GM21360 (cell line): ENCODE results near the gene KIF26A.

Experiments used
- ATAC-seq: cut with Tn5 transposase; IDR thresholded peaks from one replicate; pipeline ENCODE4 v1.9.1; 2021; ENCODE audit warnings: mild to moderate bottlenecking, moderate library complexity; ENCODE audit not compliant: unreplicated experiment

The KIF26A gene

DNA sequence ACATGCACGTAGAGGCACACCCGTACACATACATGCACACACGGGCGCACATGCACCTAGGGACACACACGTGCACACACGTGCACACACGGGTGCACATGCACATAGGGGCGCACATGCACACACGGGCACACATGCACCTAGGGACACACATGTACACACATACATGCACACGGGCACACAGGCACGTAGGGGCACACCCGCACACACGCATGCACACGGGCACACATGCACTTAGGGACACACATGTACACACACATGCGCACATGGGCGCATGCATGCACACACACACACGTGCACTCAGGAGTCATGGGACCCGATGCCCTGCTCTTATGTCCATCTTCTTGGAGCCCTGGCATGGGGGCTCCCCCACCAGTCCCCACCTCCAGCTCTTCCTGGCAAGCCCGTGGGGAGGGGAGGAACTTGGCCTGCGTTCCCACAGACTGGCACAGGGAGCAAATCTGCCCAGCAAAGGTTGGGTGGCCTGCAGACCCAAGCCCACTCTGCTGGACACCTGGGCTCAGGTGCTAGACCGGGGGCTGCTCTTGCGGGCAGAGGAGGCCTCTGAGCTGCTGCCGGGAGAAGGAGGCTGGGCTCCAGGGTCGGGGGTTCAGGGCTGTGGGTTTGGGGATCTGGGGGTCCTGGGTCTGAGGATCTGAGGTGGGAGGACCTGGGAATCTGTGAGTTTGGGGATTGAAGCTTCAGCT is 51.4 kb downstream of the KIF26A start:
- no peak for ATAC-seq

DNA sequence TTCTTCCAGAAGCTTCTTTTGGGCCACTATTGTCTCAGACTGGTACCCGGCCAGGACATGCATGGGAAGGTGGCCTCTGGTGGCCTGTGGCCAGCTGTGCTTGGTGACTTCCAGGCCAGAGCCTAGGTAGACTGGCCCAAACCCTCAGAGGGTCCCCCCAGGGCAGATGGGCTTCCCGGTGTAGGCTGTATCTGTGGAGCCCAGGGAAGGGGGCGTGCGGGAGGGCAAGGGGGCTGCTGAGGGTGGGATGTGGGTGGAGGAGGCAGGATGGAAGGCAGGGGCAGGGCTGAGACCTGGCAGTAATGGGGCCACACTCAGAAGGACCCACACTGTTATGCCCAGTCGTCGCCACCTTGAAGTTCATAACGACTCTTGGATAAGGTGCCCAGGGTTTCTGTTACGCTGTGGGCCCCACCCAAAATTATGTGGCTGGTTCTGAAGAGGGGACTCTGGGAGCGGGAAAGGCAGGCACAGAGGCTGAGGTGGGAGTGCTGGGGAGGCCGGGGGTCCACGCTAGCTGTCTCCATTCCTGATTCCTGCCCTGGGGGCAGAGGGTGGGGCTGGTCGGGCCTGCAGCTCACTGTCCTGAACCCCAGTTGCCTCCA is 52.1 kb downstream of the KIF26A start:
- no peak for ATAC-seq

DNA sequence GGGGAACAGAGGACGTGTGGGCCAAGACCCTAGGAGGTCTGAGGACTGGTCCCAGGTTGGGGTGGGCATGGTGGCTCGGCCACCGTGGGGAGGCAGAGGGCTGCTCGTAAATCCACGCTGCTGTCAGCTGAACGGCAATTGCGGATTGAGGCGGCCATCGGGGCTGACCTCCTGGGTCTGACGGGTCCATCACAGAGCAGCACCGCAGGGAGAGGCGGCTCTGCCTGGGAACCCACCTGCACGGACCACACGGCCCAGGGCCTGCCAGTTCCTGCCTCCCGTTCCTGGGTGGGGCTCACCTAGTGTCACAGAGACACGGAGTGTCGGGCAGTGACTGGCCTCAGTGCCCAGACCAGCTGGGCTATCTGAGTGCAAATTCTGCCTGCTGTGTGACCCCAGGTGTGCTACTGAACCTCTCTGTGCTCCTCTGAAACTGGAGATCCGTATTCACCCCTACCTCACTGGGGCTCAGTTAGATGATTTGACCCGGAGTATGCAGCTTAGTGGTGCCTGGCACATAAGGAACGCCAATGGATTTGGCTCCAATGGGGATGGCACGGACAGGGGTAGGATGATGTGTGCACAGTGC is 53.1 kb downstream of the KIF26A start:
- no peak for ATAC-seq

DNA sequence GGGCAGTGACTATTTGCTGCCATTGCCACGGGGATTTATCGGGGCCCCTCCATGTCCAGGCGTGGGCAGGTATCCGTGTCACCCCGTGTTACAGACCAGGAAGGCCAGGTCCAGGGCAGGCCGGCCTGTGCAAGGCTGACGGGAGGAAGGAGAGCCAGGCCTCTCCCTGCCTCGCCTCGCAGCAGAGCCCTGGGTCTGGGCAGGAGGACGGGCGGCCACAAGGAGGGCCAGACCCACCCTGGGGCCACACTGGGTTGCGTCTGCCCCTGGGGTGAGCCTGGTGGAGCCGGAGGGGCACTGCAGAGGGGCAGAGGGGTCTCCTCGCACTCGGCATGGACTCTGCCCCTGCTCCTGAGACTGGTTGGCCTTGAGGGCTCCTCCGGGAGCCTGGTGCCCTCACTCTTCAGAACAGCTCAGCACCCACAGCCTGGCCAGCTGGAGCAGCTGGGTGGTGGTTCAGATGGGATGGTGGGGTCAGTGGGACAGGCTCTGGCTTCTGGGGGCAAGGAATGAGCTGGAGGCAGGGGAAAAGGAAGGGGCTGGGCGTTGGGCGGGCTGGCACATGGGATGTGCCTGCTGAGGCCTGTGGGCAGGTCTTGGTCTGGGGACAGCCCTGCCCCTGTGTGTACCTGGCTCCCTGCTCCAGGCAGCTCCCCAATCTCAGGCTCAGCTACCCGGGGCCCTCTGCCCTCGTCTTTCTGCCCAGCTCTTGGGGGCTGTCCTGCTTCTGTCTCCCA is 53.9 kb downstream of the KIF26A start:
- no peak for ATAC-seq

DNA sequence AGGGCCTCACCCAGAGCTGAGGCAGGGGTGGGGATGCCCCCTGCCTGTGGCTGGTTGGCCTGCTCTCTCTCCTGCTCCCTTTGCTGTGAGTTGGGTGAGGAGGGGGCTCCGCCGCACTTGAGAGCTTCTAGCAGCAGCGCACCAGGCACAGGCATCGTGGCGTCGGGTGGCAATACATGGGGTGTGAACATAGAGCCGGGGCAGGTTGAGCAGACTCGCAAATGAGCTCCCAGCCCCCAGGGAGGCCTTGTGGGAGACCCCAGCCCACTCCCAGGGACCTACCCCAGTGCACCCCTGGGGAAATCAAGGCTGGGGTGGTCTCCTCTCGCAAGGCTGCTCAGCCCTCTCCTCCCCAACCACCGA is 54.5 kb downstream of the KIF26A start:
- no peak for ATAC-seq

DNA sequence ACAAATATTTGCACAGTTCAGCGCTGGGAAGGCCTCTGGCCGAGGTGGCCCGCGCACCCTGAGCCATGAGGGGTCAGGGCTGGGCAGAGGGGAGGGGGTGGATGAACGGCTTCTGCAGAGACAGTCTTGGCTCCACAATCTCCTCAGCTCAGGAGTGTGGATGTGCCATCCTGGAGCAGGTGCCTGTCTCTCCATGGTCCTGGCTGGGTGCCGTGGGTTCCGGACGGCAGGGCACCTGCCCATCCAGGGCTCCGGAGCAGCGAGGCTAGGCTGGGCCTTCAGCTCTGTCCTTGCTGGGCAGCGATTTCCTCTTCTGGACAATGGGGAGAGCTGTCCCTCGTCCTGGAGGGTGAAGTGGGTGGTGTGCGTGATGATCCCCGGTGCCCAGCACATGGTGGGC is 55.6 kb downstream of the KIF26A start:
- ATAC-seq: no peak

DNA sequence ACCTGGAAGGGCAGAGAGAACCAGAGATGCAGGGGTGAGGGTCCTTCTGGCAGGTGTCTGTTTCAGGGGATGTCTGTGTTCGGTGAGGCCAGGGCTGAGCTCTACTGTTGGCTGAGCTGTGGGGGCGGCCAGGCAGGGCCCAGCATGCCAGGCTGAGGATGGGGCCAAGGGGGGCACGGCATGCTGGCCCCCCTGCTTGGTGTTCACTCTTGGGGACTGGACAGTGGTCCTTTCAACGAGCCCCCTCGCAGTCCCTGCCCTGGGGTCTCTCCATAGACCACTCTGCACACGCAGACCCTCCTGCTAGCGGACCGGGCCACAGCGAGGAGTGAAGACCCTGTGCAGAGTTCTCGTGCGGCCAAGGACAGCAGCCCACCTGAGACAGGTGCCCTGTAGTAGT is 56.3 kb downstream of the KIF26A start:
- no peak for ATAC-seq

DNA sequence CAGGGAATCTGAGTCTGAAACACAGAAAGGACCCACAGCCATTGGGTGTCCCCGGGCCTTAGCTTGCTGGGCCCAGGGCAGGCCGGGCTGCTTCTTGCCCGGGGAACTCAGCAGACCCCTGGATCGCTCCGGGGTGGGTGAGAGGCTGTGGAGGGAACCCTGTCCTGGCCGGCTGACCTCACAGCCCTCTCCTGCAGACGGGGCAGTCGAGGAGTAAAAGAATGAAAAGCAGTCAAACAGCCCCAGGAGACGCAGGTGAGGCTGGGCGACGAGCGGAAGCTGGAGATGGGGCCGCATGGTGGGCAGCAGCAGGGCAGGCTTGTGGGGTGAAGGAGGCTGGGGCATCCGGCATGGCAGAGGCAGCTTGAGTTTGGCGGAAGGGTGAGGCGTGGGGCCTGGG is 57.0 kb downstream of the KIF26A start:
- no peak for ATAC-seq

DNA sequence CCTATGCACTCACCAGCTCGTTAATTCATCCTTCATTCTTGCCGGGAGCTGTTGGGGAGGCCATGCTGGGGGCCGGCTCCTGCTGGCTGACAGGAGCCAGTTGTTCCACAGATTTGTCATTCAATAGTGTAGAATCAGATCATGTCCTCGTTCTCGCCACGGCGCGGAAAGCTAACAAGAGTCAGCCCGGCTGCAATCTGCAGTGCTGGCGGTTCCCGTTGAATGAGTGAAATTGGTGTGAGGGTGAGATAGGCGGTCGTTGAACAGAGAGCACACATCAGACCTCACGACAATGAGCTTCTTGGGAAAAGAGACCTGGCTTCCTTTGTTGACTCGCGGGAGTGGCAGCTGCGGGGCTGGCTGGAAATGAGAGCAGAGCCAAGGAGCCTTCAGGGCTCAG is 57.5 kb downstream of the KIF26A start:
- no peak for ATAC-seq

DNA sequence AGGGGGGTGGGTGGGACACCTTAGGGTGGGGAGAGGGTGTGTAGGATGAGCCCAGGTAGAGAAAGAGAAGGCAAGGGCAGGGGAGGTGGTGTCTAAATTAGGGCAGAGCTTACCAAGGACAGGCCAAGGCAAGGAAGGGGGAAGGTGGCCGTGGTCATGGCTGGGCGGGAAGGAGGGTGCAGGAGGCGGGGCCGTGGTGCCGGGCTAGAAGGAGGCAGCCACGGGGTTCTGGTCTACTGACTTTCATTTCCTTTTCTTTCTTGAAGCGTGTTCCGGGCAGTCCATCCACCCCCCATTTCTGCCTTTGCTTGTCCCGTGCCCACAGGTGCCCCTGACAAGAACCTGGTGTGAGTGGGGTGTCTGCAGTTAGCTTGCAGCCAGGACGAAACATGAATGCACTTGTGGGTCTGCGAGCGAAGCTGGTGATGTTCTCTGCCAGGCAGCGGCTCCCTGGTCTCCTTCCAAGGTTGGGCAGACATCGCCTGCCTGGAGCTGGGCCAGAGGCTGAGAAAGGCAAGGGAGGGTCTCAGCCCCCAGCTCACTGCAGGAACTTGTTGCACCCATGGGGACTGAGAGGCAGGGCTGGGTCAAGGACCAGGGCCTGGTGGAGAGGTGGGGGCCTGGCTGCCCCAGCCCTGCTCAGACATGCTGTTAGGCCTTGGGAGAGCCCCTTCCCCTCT is 58.2 kb downstream of the KIF26A start:
- ATAC-seq: no peak

DNA sequence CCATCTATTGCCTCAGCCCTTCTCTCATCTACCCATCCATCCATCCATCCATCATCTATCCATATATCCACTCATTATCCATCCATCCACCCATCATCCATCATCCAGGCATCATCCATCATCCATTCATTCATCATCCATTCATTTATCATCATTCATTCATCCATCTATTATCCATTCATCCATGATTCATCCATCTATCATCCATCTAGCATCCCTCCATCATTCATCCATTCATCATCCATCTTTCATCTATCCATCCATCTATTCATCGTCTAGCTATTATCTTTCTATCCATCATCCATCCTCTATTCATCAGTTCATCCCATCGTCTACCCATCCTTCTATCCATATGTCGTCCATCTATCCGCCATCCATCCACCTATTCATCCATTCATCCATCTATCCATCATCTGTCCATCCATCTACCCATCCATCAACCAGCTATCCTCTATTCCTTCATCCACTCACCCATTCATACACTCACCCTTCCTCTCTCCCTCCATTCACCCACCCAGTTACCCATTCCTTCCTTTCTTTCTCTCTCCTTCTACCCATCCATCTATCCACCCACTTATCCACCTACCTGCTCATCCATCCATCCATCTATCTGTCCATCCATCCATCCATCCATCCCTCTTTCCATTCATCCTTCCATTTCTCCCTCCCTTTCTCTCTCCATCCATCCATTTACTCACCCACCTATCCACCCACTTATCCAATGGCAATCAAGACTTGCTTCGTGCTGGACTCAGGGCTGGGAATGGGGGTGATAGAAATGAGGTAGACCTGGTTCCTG is 59.3 kb downstream of the KIF26A start:
- ATAC-seq: no peak

DNA sequence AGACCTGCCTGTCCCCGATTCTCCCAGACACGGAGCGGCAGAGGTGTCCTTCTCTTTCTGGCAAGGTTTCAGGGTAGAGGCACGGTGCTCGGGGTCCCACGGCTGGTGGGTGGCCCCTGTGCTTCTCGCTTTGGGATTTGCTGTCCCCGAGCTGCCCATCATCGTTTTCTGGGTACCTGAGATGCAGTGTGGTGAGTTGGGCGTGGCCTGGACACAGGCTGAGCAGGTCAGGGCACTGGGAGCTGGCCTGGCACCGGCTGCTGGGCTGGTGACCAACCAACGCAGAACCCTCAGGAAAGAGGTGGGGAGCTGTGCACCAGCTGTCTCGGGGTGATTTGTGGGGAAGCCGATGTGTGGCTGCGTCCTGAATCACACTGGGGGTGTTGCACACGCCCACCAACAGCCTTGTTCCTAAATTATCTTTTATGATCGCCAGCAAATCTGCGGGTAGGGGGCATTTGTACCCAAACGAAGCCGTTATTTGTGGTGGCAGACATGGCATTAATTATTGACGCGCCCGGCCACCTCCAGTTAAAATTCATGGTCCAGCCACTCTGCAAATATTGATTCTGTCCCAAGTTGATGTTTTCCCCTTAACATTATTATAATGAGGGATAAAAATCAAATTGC is 61.0 kb downstream of the KIF26A start:
- no peak for ATAC-seq

DNA sequence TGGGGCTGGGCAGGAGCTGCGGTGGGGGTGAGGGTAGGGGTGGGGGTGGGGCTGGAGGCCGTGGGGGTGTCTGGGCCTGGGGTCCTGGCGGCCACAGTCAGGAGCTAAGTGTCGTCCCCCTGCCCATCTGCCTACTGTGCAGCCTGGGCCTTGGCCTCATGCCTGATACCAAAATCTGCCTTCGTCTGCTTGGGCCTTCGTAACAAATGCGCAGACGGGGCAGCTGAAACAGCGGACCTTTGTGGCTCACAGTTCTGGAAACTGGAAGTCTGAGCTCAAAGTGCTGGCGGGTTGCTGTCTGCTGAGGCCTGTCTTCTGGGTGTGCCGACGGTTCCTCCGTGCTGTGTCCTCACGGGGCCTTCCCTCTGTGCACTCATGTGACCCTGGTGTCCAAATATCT is 61.7 kb downstream of the KIF26A start:
- ATAC-seq: no peak

DNA sequence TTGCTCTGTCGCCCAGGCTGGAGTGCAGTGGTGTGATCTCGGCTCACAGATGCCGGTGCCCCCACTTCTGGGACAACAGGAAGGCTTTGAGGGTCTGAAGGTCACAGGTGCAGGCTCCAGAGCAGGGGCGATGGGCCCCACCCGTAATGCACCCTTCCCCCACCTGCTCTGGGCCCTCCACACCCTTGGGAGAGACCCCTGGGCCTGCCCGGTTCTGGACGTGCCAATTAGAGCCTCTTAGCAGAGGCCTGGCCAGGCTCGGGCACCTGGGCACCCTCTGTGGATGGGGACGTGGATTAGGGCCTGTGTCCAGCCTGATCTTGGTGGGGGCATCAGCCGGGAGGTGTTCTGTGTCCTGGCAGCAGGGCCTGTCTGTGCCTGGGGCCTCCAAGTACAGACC is 62.2 kb downstream of the KIF26A start:
- no peak for ATAC-seq

DNA sequence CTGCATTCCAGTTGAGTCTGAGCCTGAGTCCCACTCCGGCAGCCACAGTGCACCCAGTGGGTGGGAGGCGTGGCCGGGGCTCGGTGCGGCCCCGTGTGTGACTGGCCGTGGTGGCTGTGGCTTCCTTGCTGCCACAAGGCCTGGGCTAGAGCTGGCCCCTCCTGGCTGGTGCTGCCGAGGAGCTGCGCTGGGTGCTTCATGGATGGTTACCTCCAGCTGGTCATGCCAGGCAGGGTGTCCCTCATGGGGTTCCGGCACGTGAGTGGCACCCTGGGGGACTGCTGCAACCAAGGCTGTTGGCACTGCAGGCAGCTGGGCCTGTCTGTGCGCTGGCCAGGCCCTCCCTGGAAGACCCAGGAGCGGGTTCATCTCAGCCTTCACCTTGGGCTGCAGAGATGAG is 62.7 kb downstream of the KIF26A start:
- no peak for ATAC-seq

DNA sequence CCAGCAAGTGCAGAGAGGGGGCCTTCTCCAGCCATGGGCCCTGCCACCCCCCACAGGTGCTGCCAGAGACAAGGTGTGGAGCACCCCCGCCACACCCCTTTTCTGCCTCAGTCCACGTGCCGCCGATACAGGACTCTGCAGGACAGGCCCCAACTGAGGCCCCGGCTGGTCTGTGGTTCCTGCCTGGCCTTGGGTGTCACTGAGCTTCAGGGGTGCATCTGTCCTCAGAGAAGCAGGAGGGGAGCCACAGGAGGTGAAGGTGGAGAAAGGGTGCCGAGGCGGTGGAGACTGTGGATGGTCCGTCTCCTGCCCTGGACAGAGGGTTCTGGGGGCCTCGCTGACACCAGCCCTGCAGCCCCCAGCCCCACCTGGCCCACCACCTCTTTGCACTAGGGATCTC is 63.1 kb downstream of the KIF26A start:
- ATAC-seq: no peak

DNA sequence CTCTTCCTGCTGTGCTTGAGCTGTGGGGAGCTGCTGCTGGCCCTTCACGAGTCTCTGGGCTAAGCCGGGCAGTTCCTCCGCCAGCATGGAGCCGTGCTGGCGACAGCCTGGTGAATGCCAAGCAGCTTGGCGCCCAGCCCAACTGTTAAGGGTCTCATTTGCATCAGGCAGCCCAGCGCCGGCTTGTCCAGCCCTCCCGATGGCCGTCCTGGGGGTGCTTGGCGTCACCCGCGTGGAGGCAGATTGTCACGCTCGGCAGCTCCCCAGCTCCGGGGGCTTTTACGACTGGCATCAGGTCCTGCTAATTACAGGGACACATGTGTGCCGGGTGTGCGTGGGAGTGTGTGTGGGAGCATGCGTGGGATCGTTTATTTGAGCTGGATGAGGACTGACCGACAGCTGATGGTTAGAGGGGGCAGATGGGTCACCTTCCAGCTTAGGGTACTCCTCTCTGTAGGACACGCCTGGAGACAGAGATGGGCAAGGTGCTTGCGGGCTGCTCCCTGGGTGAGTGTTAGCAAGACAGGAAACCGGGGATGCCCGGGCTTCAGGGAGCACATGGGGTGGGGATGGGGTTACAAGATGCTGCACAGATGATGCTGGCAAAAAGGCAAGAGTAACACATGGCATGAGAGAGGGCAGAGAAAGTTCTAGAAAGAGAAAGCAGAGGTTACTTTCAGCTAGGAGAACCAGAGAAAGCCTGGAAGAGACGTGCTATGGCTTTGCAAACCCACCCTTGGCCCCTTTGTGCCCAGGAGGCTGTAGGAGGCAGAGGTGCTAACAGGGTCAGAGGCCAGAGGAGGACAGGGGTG is 64.1 kb downstream of the KIF26A start:
- ATAC-seq: no peak

DNA sequence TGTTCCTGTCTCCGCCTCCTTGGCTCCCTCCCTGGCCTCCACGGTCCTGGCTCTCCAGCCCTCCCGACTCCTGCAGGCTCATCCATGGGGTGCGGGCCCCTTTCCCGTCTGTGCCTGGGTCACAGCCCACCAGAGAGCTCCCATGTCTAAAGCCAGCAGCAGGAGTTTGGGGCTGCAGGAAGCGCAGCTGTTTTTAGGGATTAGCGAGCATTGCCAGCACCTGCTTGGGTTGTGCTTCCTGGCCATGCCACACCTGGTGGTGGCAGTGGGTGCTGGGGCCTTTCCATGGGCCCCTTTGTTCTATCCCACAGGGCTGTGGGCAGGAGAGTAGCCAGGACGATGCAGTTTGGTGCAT is 64.7 kb downstream of the KIF26A start:
- no peak for ATAC-seq

DNA sequence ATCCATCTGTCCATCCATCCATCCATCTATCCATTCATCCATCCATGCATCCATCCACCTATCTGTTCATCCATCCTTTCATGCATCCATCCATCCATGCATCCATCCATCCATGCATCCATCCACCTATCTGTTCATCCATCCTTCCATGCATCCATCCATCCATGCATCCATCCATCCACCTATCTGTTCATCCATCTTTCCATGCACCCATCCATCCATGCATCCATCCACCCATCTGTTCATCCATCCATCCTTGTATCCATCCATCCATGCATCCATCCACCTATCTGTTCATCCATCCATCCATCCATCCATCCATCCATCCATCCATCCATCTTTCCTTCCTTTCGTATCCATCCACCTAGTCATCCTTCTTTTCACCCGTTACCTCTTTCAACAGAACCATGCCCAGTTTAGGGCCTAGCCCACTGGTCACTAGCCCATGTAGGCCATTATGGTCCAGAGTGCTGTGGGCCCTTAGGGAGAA is 66.3 kb downstream of the KIF26A start:
- ATAC-seq: no peak
